A673 (cell line): ENCODE measurements around the gene EREG.

Experiments
- CTCF ChIP-seq: fragments of 300-800, 200-600 bp; sonication (generic); conservative IDR thresholded peaks from 2 replicates; pipeline ENCODE4 v1.5.1; 2017; ENCODE audit warnings: low read depth, mild to moderate bottlenecking, antibody characterized with exemption, low read length, moderate library complexity, mixed read lengths
- EZH2 ChIP-seq: fragments of 200-600 bp; sonication (generic); IDR thresholded peaks from 2 replicates; pipeline ENCODE4 v1.6.1; 2017; ENCODE audit warnings: borderline replicate concordance, low read depth, mild to moderate bottlenecking, mixed read lengths, antibody characterized with exemption, low read length; ENCODE audit not compliant: poor library complexity, severe bottlenecking

GRCh38 chr4:74410272-74410671, 45.3 kb downstream of the EREG start:
- TF ChIP-seq CTCF (no peak), EZH2 (no peak)
